Left renal pelvis (tissue), 4 donors: ENCODE data around the gene SSTR3. TPM values are rescaled to one million over a fixed set of nuclear protein-coding genes. Genes with fewer than 3 reads are reported as not detected.

Experiments used
- DNase-seq, 4 donors: peaks; one replicate each; pipeline ENCODE4 v3.0.0-alpha.2; 2013; ENCODE audit warnings: low read depth in 4 of 4, low spot score in 3 of 4
- polyA plus RNA-seq, 4 donors: library from polyadenylated mRNA; unstranded; fragments of 120-200 nt; gene quantifications; one replicate each; pipeline ENCODE4 v1.2.1, GENCODE V29; 2013; ENCODE audit not compliant: insufficient read length in 4 of 4

SSTR3 gene
- polyA plus RNA-seq, 4 donors, result 0.55 to 0.98 (median 0.79) TPM

GRCh38 chr22:37198258-37199102 is 13.8 kb downstream of the SSTR3 start:
- DNase-seq, result no peak

GRCh38 chr22:37197451-37198257 is 14.6 kb downstream of the SSTR3 start:
- no peak for DNase-seq

- no peak for DNase-seq
These were observed 15.5 kb downstream of the SSTR3 start for GRCh38 chr22:37196539-37197450.

- no peak for DNase-seq
These were observed 16.4 kb downstream of the SSTR3 start for GRCh38 chr22:37195921-37196320.

GRCh38 chr22:37194750-37195149 is 17.5 kb downstream of the SSTR3 start:
- no peak for DNase-seq

- no peak for DNase-seq
These were observed 18.6 kb downstream of the SSTR3 start for GRCh38 chr22:37193629-37194191.

GRCh38 chr22:37192741-37193140 is 19.5 kb downstream of the SSTR3 start:
- DNase-seq, result no peak

- no peak for DNase-seq
These were observed 20.1 kb downstream of the SSTR3 start for GRCh38 chr22:37192204-37192603.

- DNase-seq, result no peak
These were observed 22.0 kb downstream of the SSTR3 start for GRCh38 chr22:37190262-37190780.

GRCh38 chr22:37188901-37189466 is 23.3 kb downstream of the SSTR3 start:
- no peak for DNase-seq

GRCh38 chr22:37187891-37188761 is 24.2 kb downstream of the SSTR3 start, which contains the start of gene C1QTNF6:
TSS of gene C1QTNF6 (minus strand) at chr22:37188247. CDS start at chr22:37188213, 34 bp downstream.
- peak in 1 of 4 donors; percentile 75 for DNase-seq

- DNase-seq, result no peak
These were observed 24.8 kb downstream of the SSTR3 start for GRCh38 chr22:37187552-37187890.

GRCh38 chr22:37186997-37187522 is 25.2 kb downstream of the SSTR3 start:
- DNase-seq, result no peak

- no peak for DNase-seq
These were observed 25.9 kb downstream of the SSTR3 start for GRCh38 chr22:37186228-37186996.

- DNase-seq, result no peak
These were observed 26.5 kb downstream of the SSTR3 start for GRCh38 chr22:37185646-37186227.

- no peak for DNase-seq
These were observed 27.3 kb downstream of the SSTR3 start for GRCh38 chr22:37184816-37185541.

GRCh38 chr22:37184380-37184755 is 27.9 kb downstream of the SSTR3 start:
- no peak for DNase-seq
